Fibroblast of skin of left biceps (primary cell): ENCODE measurements around the gene ATP2B3.

Experiments
- DNase-seq, 2 experiments: peaks; one replicate each; pipeline ENCODE4 v3.0.0-alpha.2; 2013; ENCODE audit warnings: low read depth in 2 of 2

The ATP2B3 gene

GRCh38 chrX:153533091-153533490 lies 15.6 kb downstream of the ATP2B3 start:
- no peak for DNase-seq

GRCh38 chrX:153537080-153537479 lies 19.6 kb downstream of the ATP2B3 start:
- DNase-seq, result no peak

GRCh38 chrX:153537526-153538295 lies 20.3 kb downstream of the ATP2B3 start:
- no peak for DNase-seq

- no peak for DNase-seq
Measured at GRCh38 chrX:153538424-153538823, 21.0 kb downstream of the ATP2B3 start.

GRCh38 chrX:153539171-153539978 lies 21.9 kb downstream of the ATP2B3 start:
- DNase-seq, result no peak

GRCh38 chrX:153539979-153540358 lies 22.5 kb downstream of the ATP2B3 start:
- DNase-seq, result no peak

- DNase-seq, result no peak
Measured at GRCh38 chrX:153544727-153545126, 27.3 kb downstream of the ATP2B3 start.

- no peak for DNase-seq
Measured at GRCh38 chrX:153546386-153546785, 28.9 kb downstream of the ATP2B3 start.

- DNase-seq, result no peak
Measured at GRCh38 chrX:153547195-153547594, 29.8 kb downstream of the ATP2B3 start.

GRCh38 chrX:153549231-153549630 lies 31.8 kb downstream of the ATP2B3 start:
- no peak for DNase-seq

- no peak for DNase-seq
Measured at GRCh38 chrX:153549807-153550206, 32.4 kb downstream of the ATP2B3 start.

GRCh38 chrX:153551135-153551534 lies 33.7 kb downstream of the ATP2B3 start:
- no peak for DNase-seq

GRCh38 chrX:153554519-153555167 lies 37.2 kb downstream of the ATP2B3 start:
- DNase-seq, result no peak

GRCh38 chrX:153556767-153557166 lies 39.3 kb downstream of the ATP2B3 start:
- no peak for DNase-seq

- no peak for DNase-seq
Measured at GRCh38 chrX:153557618-153558355, 40.3 kb downstream of the ATP2B3 start.

GRCh38 chrX:153560000-153560399 lies 42.6 kb downstream of the ATP2B3 start:
- no peak for DNase-seq

- DNase-seq, result no peak
Measured at GRCh38 chrX:153560466-153560865, 43.0 kb downstream of the ATP2B3 start.

- no peak for DNase-seq
Measured at GRCh38 chrX:153561337-153561736, 43.9 kb downstream of the ATP2B3 start.

- no peak for DNase-seq
Measured at GRCh38 chrX:153562546-153562945, 45.1 kb downstream of the ATP2B3 start.

- DNase-seq, result no peak
Measured at GRCh38 chrX:153564047-153564606, 46.7 kb downstream of the ATP2B3 start.

GRCh38 chrX:153565996-153566580 lies 48.6 kb downstream of the ATP2B3 start:
- DNase-seq, result no peak
